Measurements from ENCODE around the gene RHNO1.

RHNO1 gene

DNA sequence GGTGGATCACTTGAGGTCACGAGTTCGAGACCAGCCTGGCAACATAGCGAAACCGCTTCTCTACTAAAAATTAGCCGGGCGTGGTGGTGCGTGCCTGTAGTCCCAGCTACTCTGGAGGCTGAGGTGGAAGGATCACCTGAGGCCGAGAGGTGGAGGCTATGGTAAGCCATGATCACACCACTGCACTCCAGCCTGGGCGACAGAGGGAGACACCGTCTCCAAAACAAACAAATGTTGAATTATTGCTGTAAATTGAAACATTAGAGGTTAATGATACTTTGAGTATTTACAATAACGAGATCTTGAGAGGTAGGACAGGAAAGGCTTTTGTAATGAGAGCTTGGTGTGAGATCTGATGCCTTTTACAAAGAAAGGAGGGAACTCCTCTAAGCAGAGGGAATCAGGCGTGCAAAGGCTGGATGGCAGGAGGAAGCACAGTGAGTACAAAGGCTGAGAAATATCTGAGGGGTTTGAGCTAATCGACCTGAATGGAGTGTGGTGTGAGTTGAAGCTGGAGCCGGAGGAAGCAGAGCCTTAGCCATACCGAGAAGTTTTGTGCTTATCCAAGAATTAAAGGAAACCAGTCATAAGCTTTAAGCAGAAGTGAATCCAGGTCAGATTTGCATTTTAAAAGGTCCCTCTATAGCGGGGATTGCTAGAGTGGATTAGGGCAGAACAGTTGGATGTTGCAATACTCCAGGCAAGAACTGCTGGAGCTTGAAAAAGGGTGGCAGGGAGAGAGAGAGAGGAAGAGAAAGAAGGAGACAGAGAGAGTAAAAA, 1.1 kb downstream of the RHNO1 start (continued):
- no peak for TF ChIP-seq ZNF292 (tag by site-specific recombination; IDR thresholded peaks at IDR 0.05; ENCODE audit: borderline replicate concordance, low read depth)
- TF ChIP-seq ZNF658 (tag by site-specific recombination; IDR thresholded peaks at IDR 0.05), result no peak

DNA sequence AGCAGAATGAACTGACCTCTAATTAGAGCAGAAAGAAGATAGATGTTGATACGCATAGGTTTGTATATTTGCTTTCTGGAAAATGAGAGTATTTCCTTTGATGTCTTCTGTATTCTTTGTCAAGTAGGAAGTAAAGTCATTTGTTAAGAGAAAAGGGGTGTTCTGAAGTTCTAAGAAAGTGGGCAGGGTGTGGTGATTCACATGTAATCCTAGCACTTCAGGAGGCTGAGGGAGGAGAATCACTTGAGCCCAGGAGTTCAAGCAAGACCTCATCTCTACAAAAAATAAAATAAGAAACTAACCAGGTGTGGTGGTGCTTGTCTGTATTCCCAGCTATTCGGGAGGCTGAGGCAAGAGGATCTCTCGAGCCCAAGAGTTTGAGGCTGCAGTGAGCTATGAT, 2.8 kb downstream of the RHNO1 start:
- no peaks in the 10 kb centered on the region for H3K9me3 ChIP-seq (ENCODE audit: control insufficient read depth, insufficient read depth, low read depth, low read length)
- H3K4me1 ChIP-seq (ENCODE audit: control insufficient read depth, insufficient read depth, low read length), result peaks cover 13% of the 10 kb centered on the region
- ChIA-PET POLR2A (interaction anchor here (2.7 kb wide), 1 partner anchor 11 kb away, joined by 7 read pairs; the partner anchor contains the start of gene TULP3), CTCF (interaction anchor here (0.6 to 0.7 kb wide), 2 partner anchors 155 to 171 kb away, joined by 3 read pairs; no protein-coding TSS in a partner anchor)
- H3K27ac ChIP-seq (ENCODE audit: extremely low read depth, low read depth, low read length), result no peak overlapping the region
- H3K36me3 ChIP-seq (ENCODE audit: control insufficient read depth in 2 of 2, insufficient read depth in 1 of 2, low read length in 2 of 2), result peaks cover 16 to 27% of the 10 kb centered on the region in 2 experiments; a peak in 2 of 3 replicates
- TF ChIP-seq ZNF777 (tag by site-specific recombination; IDR thresholded peaks at IDR 0.05; ENCODE audit: borderline replicate concordance), result no peak
- TF ChIP-seq ZNF707 (tag by site-specific recombination; IDR thresholded peaks at IDR 0.05), result no peak
- no peak overlapping the region for H3K4me3 ChIP-seq (ENCODE audit: low read depth, low read length)

DNA sequence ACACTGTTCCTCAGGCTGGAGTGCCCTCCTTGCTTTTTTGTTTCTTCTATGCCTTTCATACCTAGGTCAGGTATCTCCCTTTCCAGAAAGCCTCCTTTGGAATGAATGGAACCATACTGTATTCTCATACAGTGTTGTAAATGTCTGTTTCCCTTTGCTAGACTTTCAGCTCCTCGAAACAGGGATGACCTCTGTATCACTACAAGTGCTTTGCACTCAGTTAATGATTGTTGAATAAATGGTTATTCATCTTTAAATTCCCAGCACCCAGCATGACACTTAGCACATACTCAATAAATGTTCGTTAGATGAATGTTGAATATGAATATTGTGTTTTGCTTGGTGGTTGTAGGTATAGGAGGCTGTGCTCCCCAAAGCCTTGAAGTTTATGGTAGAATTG, 7.8 kb downstream of the RHNO1 start:
- Histone ChIP-seq H3K4me1 (ENCODE audit: control insufficient read depth, insufficient read depth, low read length) (no peaks in the 10 kb centered on the region), H3K36me3 (ENCODE audit: control insufficient read depth in 2 of 2, insufficient read depth in 1 of 2, low read length in 2 of 2) (peaks cover 21 to 43% of the 10 kb centered on the region in 2 experiments), H3K27ac (ENCODE audit: extremely low read depth, low read depth, low read length) (no peak overlapping the region), H3K9me3 (ENCODE audit: control insufficient read depth, insufficient read depth, low read depth, low read length) (no peaks in the 10 kb centered on the region), H3K4me3 (ENCODE audit: low read depth, low read length) (no peak overlapping the region)
- ChIA-PET POLR2A (interaction anchor here (0.6 to 2.3 kb wide), 5 partner anchors 8 to 156 kb away, joined by 3 to 9 read pairs (median 3); partner anchors contain the start of genes FOXM1 and RHNO1), CTCF (interaction anchor here (0.6 to 5.1 kb wide), 22 partner anchors 8 to 200 kb away, joined by 3 to 34 read pairs (median 4); partner anchors contain the start of genes FOXM1 and RHNO1)
- TF ChIP-seq EGR2 (tag by site-specific recombination; IDR thresholded peaks at IDR 0.05; ENCODE audit: low read depth), result no peak
- TF ChIP-seq IKZF3 (tag by site-specific recombination; IDR thresholded peaks at IDR 0.05), result peak; percentile 21; the same call in 1 of the 2 replicates
- TF ChIP-seq, protein P1, sequence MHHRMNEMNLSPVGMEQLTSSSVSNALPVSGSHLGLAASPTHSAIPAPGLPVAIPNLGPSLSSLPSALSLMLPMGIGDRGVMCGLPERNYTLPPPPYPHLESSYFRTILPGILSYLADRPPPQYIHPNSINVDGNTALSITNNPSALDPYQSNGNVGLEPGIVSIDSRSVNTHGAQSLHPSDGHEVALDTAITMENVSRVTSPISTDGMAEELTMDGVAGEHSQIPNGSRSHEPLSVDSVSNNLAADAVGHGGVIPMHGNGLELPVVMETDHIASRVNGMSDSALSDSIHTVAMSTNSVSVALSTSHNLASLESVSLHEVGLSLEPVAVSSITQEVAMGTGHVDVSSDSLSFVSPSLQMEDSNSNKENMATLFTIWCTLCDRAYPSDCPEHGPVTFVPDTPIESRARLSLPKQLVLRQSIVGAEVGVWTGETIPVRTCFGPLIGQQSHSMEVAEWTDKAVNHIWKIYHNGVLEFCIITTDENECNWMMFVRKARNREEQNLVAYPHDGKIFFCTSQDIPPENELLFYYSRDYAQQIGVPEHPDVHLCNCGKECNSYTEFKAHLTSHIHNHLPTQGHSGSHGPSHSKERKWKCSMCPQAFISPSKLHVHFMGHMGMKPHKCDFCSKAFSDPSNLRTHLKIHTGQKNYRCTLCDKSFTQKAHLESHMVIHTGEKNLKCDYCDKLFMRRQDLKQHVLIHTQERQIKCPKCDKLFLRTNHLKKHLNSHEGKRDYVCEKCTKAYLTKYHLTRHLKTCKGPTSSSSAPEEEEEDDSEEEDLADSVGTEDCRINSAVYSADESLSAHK (tag by site-specific recombination; IDR thresholded peaks at IDR 0.05), result 0 out of 2 replicates have a peak, but pooled peaks have one; percentile 24

DNA sequence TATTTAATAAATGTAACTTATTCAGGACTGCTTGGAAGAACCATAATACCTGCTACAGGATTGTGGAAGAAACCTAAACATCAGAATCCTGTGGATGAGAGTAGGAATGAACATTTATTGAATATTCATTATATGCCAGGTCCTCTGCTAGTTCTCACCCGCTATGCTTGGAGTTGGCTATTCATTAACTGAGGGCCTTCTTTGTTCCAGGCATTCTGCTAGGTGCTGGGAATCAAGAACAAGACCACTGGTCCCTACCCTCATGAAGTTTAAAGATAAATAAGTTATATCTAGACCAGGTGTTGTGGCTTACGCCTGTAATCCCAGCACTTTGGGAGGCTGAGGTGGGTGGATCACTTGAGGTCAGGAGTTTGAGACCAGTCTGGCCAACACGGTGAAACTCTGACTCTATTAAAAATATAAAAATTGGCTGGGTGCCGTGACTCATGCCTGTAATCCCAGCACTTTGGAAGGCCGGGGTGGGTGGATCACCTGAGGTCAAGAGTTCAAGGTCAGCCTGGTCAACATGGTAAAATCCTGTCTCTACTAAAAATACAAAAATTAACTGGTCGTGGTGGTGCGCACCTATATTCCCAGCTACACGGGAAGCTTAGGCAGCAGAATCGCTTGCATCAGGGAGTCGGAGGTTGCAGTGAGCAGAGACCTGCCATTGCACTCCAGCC, 9.9 kb downstream of the RHNO1 start:
- Histone ChIP-seq H3K9me3 (ENCODE audit: control insufficient read depth, insufficient read depth, low read depth, low read length) (no peaks in the 10 kb centered on the region), H3K4me3 (ENCODE audit: low read depth, low read length) (no peak overlapping the region), H3K27ac (ENCODE audit: extremely low read depth, low read depth, low read length) (no peak overlapping the region), H3K36me3 (ENCODE audit: control insufficient read depth in 2 of 2, insufficient read depth in 1 of 2, low read length in 2 of 2) (peaks cover 12 to 38% of the 10 kb centered on the region in 2 experiments), H3K4me1 (ENCODE audit: control insufficient read depth, insufficient read depth, low read length) (peaks cover 3% of the 10 kb centered on the region)
- TF ChIP-seq, protein P2, sequence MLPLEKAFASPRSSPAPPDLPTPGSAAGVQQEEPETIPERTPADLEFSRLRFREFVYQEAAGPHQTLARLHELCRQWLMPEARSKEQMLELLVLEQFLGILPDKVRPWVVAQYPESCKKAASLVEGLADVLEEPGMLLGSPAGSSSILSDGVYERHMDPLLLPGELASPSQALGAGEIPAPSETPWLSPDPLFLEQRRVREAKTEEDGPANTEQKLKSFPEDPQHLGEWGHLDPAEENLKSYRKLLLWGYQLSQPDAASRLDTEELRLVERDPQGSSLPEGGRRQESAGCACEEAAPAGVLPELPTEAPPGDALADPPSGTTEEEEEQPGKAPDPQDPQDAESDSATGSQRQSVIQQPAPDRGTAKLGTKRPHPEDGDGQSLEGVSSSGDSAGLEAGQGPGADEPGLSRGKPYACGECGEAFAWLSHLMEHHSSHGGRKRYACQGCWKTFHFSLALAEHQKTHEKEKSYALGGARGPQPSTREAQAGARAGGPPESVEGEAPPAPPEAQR (tag by site-specific recombination; IDR thresholded peaks at IDR 0.05), result no peak
- no peak for TF ChIP-seq ZNF660 (tag by site-specific recombination; IDR thresholded peaks at IDR 0.05)
- no peak for TF ChIP-seq TRIM28 (IDR thresholded peaks at IDR 0.05; ENCODE audit: borderline replicate concordance, low read length)
- TF ChIP-seq ZNF341 (tag by site-specific recombination; IDR thresholded peaks at IDR 0.05; ENCODE audit: low read depth), result no peak
- TF ChIP-seq ZNF157 (tag by site-specific recombination; IDR thresholded peaks at IDR 0.05), result no peak
- TF ChIP-seq ZBTB17 (tag by site-specific recombination; IDR thresholded peaks at IDR 0.05), result no peak
- TF ChIP-seq SCRT1 (tag by site-specific recombination; IDR thresholded peaks at IDR 0.05; ENCODE audit: borderline replicate concordance), result no peak
- no peak for TF ChIP-seq YY2 (tag by site-specific recombination; IDR thresholded peaks at IDR 0.05)
- no peak for TF ChIP-seq RBAK (tag by site-specific recombination; IDR thresholded peaks at IDR 0.05)
- CTCF ChIA-PET, result interaction anchor here (0.6 to 5.1 kb wide), 8 partner anchors 9 to 308 kb away, joined by 3 to 34 read pairs (median 4); partner anchors contain the start of genes FOXM1 and RHNO1
- POLR2A ChIA-PET, result interaction anchor here (0.6 to 2.3 kb wide), 4 partner anchors 10 to 42 kb away, joined by 3 to 9 read pairs (median 6); partner anchors contain the start of genes FOXM1 and RHNO1

Measured in HEK293 (cell line).